Nephron progenitor cell (in vitro differentiated cells): ENCODE results near the gene WNT10A.

ENCODE experiments used
- DNase-seq: peaks from one replicate; pipeline ENCODE4 v3.0.0; 2021
- H3K27ac Mint-ChIP-seq: 2 replicates; pipeline ENCODE4 v1.8.0; 2021; ENCODE audit warnings: mild to moderate bottlenecking, moderate library complexity, mixed read lengths
- H3K27me3 Mint-ChIP-seq: 2 replicates; pipeline ENCODE4 v1.8.0; 2021; ENCODE audit warnings: mild to moderate bottlenecking, low read depth, mixed read lengths; ENCODE audit not compliant: poor library complexity
- H3K36me3 Mint-ChIP-seq: 2 replicates; pipeline ENCODE4 v1.8.0; 2021; ENCODE audit warnings: low read depth, mixed read lengths
- H3K4me1 Mint-ChIP-seq: 2 replicates; pipeline ENCODE4 v1.8.0; 2021; ENCODE audit warnings: mixed read lengths
- H3K4me3 Mint-ChIP-seq: 2 replicates; pipeline ENCODE4 v1.8.0; 2021; ENCODE audit warnings: mild to moderate bottlenecking, moderate library complexity, mixed read lengths
- H3K9me3 Mint-ChIP-seq: 2 replicates; pipeline ENCODE4 v1.8.0; 2021; ENCODE audit warnings: mild to moderate bottlenecking, moderate library complexity, mixed read lengths
- CTCF ChIP-seq: fragments of 200-600 bp; sonication (generic); IDR thresholded peaks from 2 replicates; pipeline ENCODE4 v1.5.0; 2021; ENCODE audit warnings: antibody characterized with exemption

Gene WNT10A

GRCh38 chr2:218899147-218899546, 18.5 kb downstream of the WNT10A start:
- no peak for TF ChIP-seq CTCF
- Mint-ChIP-seq H3K9me3 (peaks cover 21% of the 10 kb centered on the region), H3K4me1 (peaks cover 17% of the 10 kb centered on the region), H3K36me3 (no peaks in the 10 kb centered on the region), H3K27ac (no peak overlapping the region), H3K4me3 (no peak overlapping the region), H3K27me3 (peaks cover 100% of the 10 kb centered on the region)
- no peak for DNase-seq

GRCh38 chr2:218902427-218902826, 21.8 kb downstream of the WNT10A start:
- H3K27me3 Mint-ChIP-seq: peaks cover 99% of the 10 kb centered on the region
- H3K36me3 Mint-ChIP-seq: no peaks in the 10 kb centered on the region
- H3K4me3 Mint-ChIP-seq: no peak overlapping the region
- peaks cover 21% of the 10 kb centered on the region for H3K9me3 Mint-ChIP-seq
- TF ChIP-seq CTCF: no peak
- H3K27ac Mint-ChIP-seq: no peak overlapping the region
- no peak for DNase-seq
- peaks cover 7% of the 10 kb centered on the region for H3K4me1 Mint-ChIP-seq

- H3K4me1 Mint-ChIP-seq: no peaks in the 10 kb centered on the region
- no peaks in the 10 kb centered on the region for H3K36me3 Mint-ChIP-seq
- no peak overlapping the region for H3K27ac Mint-ChIP-seq
- H3K27me3 Mint-ChIP-seq: peaks cover 95% of the 10 kb centered on the region
- H3K9me3 Mint-ChIP-seq: peaks cover 16% of the 10 kb centered on the region
- no peak for TF ChIP-seq CTCF
- no peak for DNase-seq
- H3K4me3 Mint-ChIP-seq: no peak overlapping the region
These were observed 23.5 kb downstream of the WNT10A start for GRCh38 chr2:218904176-218904575.

- Mint-ChIP-seq H3K27ac (peak overlapping the region; percentile 90), H3K4me3 (peak overlapping the region; percentile 85), H3K9me3 (peaks cover 4% of the 10 kb centered on the region), H3K4me1 (peaks cover 20% of the 10 kb centered on the region), H3K27me3 (peaks cover 61% of the 10 kb centered on the region), H3K36me3 (peaks cover 5% of the 10 kb centered on the region)
- peak; percentile 90 for DNase-seq
- no peak for TF ChIP-seq CTCF
These were observed 28.3 kb downstream of the WNT10A start for GRCh38 chr2:218908721-218909619.

GRCh38 chr2:218910741-218911140, 30.1 kb downstream of the WNT10A start:
- Mint-ChIP-seq H3K27me3 (peaks cover 47% of the 10 kb centered on the region), H3K36me3 (peaks cover 8% of the 10 kb centered on the region), H3K4me3 (peak overlapping the region; percentile 85), H3K9me3 (peaks cover 4% of the 10 kb centered on the region), H3K27ac (no peak overlapping the region), H3K4me1 (peaks cover 20% of the 10 kb centered on the region)
- no peak for DNase-seq
- no peak for TF ChIP-seq CTCF

- Mint-ChIP-seq H3K27me3 (peaks cover 10% of the 10 kb centered on the region), H3K36me3 (peaks cover 32% of the 10 kb centered on the region), H3K4me1 (no peaks in the 10 kb centered on the region), H3K4me3 (no peak overlapping the region), H3K9me3 (peaks cover 26% of the 10 kb centered on the region), H3K27ac (no peak overlapping the region)
- no peak for TF ChIP-seq CTCF
- DNase-seq: no peak
These were observed 39.9 kb downstream of the WNT10A start for GRCh38 chr2:218920504-218920903.
